Metanephros (tissue), 2 donors: ENCODE measurements around the gene YARS2. TPM values are rescaled to one million over a fixed set of nuclear protein-coding genes. Genes with fewer than 3 reads are reported as not detected.

Experiments
- small RNA-seq: library from RNA; depleted of rRNA; stranded (forward); fragments of <200 nt; gene quantifications from one replicate; pipeline ENCODE3, GENCODE V24; 2014; ENCODE audit warnings: low replicate concordance
- total RNA-seq: library from RNA; depleted of rRNA; stranded (reverse); fragments of >200 nt; gene quantifications from one replicate; pipeline ENCODE4 v1.2.3, GENCODE V29; 2014

The YARS2 gene
- total RNA-seq = 30.9 TPM

DNA sequence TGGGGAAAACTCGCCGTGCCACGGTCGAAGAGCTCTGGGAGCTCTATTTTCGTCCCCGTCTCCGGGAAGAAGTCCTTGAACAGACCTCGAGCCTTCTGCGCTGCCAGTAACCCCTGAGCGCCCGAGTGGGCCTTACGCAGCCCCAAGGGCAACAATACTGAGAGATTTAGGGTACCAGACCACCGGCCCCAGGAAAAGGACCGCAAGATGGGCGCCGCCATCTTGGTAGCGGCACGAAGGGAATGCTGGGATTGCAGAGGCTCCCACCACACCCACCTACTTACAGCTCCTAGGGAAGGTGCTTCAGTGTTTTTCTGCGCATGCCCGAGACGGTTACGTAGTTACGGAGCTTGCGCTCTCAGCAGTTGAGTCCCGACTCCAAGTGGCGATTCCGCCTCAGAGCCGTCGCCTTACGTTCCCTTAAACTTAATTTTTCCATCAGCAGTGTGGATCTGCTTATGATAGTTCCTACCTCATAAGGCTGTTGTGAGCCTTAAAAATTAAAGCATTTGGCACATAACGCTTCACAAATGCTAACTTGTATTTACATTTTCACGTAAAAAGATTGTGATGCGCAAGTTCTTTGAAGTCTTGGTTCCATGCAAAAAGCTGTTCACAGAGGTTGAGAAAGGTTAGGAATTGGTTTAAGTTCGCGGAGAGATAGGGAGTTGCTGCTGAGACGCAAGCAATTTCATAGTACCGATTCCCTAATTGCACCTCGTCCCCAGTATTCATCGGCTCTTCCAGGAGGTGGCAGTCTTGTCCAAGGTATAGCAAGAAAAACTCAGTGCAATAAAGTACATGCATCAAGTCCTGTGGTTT lies at the start of gene YARS2:
TSS of gene YARS2 (minus strand) at position 244 of the 822 bp plus-strand sequence. CDS start at position 221, 23 bp downstream.

Small RNAs within 50 kb of the gene (small RNA-seq; reads per million reads assigned to genes)
- not detected for gene RF00019

Other genes starting within 250 kb of the YARS2 start
- gene DNM1L, start 76.6 kb downstream of the YARS2 start, total RNA-seq = 79.7 TPM
- gene PKP2, start 140.9 kb upstream of the YARS2 start, total RNA-seq = 19.1 TPM